Measurements from ENCODE around the gene GNG3. TPM values are rescaled to one million over a fixed set of nuclear protein-coding genes. Genes with fewer than 3 reads are reported as not detected.
A peak's percentile ranks its signal among the peaks of the same experiment; 100 is the strongest.
"Not testable (repeated sequence)": the region's sequence is repeated elsewhere in the genome, so short reads cannot be mapped to it uniquely, and the experiment has no call there.

The GNG3 gene
- total RNA-seq, 1 experiment from 2014 or later, result not detected

- no peak for DNase-seq (ENCODE audit: low spot score)
Measured at GRCh38 chr11:62687508-62688396, 19.7 kb upstream of the GNG3 start.

GRCh38 chr11:62688491-62688890, 19.0 kb upstream of the GNG3 start:
- no peak for DNase-seq (ENCODE audit: low spot score)

- DNase-seq (ENCODE audit: low spot score), result peak; percentile 84
Measured at GRCh38 chr11:62689421-62690183, 17.9 kb upstream of the GNG3 start, which contains the start of gene LRRN4CL. Gene LRRN4CL, minus strand, starts transcription at chr11:62689530. Its CDS starts 1,022 bp downstream, at chr11:62688508.

GRCh38 chr11:62693624-62694023, 13.9 kb upstream of the GNG3 start:
- DNase-seq (ENCODE audit: low spot score), result not testable (repeated sequence)

- DNase-seq (ENCODE audit: low spot score), result peak; percentile 74
Measured at GRCh38 chr11:62694455-62695167, 12.9 kb upstream of the GNG3 start.

DNA sequence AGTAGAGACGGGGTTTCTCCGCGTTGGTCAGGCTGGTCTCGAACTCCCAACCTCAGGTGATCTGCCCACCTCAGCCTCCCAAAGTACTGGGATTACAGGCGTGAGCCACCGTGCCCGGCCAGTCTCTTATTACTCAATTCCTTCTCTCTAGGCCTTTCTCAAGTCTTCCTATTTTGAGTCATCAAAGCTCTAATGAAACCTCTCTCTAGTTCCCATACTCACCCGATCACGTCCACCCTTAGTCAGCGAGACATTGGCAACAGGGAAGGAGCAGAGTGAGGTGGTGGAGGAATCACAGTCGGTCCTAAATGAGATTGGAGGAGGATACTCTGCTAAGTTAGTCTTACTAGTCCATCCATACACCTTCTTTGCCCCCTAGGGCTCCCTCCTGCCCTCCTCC, 5.2 kb upstream of the GNG3 start:
- DNase-seq (ENCODE audit: low spot score), result no peak

GRCh38 chr11:62703921-62704320, 3.6 kb upstream of the GNG3 start:
- not testable (repeated sequence) for DNase-seq (ENCODE audit: low spot score)

- peak; percentile 47 for DNase-seq (ENCODE audit: low spot score)
Measured at GRCh38 chr11:62705413-62705812, 2.1 kb upstream of the GNG3 start.

DNA sequence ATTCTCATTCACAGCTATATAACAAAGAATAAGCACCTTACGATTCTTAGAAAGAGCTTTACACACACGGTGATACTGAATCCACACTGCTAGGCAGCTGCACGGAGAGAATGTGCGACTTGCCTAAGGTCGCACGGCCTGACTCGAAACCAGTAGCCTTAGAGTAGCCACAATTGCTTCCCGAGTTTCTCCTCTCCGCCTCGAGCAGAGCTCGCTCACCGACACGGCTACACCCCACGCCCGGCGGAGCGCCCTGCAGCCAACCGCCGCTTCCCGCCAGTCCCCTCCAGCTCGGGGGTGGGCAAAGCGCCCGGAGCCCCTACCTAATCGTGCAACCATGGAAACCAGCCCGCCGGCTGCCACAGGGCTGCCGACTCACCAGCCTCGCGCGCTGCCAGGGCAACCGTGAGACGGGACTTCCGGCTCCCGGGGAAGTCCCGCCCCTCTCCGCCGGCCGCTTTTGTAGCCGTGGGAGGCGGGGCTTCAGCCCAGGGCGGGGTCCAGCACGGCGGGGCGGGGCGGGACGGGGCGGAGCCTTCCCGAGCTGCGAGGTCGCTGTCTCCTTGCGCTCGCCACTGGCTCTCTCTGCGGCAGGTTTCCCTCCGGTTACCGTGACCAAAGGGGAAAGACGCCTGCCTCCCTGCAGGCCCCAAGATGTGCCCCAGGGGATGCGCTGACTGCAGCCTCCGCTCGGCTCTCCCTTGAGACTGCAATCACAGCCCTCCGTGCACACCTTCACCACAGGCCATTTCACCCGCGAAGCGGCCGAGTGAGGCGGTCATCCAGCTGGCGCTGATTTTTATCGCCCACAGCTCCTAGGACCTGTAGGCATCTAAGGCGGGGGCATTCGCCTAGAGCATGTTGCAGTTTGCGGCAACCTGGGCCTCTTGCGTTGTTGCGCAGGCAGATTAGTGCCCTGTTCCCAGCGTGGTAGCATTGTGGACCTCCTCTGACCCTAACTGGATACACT, 1.3 kb upstream of the GNG3 start:
- peak; percentile 83 for DNase-seq (ENCODE audit: low spot score)

GRCh38 chr11:62706850-62707247, 627 bp upstream of the GNG3 start:
- no peak for DNase-seq (ENCODE audit: low spot score)

- DNase-seq (ENCODE audit: low spot score), result no peak
Measured at GRCh38 chr11:62708392-62708791, 916 bp downstream of the GNG3 start.

- no peak for DNase-seq (ENCODE audit: low spot score)
Measured at GRCh38 chr11:62708793-62709192, 1.3 kb downstream of the GNG3 start.

DNA sequence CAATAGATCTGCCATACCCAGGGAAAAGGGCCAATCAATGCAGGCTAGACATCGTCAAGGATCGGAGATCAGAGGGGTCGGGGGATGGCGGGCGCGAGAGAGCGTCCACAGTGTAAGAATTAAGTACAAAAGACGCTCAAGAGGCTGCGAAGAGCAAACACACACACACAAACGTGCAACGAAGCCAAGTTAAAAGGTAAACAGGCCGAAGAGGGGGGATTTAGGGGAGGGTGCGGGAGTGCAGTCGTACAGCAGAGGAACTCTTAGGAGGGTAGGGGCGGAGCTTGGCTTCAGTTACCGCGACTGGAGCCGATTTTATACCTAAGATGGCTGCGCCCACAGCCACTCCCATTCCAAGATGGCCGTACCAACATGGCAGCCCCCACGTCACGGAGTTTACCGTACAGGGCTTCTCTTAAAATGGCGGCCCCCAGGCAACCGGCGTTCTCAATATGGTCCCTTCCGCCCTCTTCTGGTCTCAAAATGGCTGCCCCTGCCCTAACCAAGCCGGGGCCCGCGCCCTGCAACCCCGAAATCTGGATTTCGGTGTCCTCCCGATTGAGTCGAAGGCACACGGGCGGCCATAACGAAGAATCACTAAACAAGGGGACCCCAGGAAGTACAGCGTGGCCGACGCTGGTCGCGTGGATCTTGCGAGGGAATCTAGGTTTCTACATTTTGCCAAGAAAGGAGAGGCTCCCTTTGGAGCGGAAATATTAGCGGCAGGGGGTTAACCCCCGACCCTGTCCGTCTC, 1.9 kb downstream of the GNG3 start:
- DNase-seq (ENCODE audit: low spot score), result peak; percentile 96

- peak; percentile 29 for DNase-seq (ENCODE audit: low spot score)
Measured at GRCh38 chr11:62710001-62710345, 2.5 kb downstream of the GNG3 start.

GRCh38 chr11:62712276-62712812, 4.9 kb downstream of the GNG3 start:
- DNase-seq (ENCODE audit: low spot score), result no peak

- DNase-seq (ENCODE audit: low spot score), result no peak
Measured at GRCh38 chr11:62712861-62713260, 5.4 kb downstream of the GNG3 start.

DNA sequence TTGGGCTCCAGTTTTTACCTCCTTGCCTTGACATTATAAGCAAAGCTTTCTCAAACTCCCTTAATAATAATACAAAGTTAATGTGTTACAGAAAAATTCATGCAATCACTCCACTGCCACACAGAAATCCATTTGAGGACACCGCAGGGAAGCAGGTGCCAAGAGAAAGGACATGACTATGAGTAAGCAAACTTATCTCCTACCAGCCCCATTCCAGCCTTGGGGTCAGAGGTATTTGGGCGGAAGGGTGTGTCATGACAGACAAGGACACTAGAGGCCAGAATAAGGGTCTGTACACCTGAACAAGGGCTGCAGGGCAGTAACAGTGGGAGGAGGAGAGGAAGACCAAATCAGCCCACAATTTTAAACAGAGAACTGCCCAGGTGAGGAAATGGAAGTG, 5.9 kb downstream of the GNG3 start:
- peak; percentile 29 for DNase-seq (ENCODE audit: low spot score)

DNA sequence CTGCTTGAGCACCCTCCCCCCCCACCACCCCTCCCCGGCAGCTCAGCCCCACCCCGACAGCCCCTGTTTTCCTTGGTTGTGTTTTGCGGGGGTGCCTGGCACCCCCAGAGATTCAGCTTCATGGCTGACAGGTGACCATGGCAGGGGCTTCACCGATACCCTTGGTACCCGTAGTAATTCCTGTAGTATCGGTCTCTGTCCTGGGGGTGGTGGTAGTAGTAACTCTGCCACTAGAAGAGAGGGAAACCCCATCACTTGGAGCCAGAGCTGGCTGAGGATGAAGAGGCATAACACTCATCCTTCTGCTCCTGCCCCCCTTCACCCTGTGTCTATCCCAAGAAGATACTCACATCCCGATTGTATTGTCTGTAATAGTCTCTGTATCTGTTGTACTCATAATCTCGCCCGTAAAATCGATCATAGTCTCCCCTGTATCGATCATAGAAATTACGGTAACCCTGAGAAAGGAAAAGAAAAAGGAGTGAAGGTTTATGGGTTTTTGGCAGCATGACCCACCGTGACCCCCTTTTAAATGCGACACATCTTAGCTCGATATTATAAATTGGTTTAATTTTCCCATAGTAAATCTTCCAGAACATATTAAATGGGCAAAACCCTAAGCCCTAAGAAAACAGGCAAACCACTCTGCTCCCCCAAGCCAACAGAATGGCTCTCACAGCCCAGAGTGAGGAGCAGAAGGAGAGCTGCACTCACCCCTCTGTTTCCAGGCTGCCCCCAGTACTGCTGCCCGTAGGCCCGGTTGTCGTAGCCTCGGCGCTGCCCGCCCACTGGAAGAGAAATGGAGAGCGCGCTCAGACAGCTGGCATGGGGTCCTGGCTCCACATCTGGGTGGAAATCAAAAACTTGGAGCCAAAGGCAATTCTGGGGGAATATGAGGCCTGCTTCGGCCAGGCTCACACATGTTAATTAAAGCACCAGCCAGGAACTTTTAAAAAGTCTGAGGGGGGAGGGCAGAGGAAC, 8.0 kb downstream of the GNG3 start:
- no peak for DNase-seq (ENCODE audit: low spot score)

DNA sequence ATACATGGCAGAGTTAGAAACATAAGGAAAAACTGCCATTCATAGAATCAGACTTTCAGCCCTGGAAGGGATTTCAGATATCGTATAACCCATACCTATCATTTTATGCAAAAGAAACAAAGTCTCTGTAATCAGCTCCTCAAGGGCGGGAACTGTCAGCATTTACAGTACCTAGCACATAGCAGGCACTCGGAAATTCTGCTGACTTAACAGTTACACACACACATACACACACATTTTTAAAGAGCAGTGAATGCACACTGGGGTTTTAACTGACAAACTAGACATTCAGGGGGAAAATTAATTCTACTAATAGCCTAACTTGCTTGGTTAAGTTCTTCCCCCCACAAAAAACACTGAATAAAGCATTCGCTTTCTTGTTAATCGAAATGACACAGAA, 8.7 kb downstream of the GNG3 start:
- DNase-seq (ENCODE audit: low spot score), result no peak

Data from A172 (cell line).